Spleen (tissue), 7 donors: ENCODE measurements around the gene RSPO4.

Experiments
- POLR2A ChIP-seq, 3 donors: fragments of 450-650 bp; IDR thresholded peaks; one replicate each; pipeline ENCODE4 v1.5.1; 2017; ENCODE audit warnings: antibody characterized with exemption in 3 of 3, mild to moderate bottlenecking in 1 of 3
- POLR2AphosphoS5 ChIP-seq, 3 donors: sonication (generic); formaldehyde crosslinking; IDR thresholded peaks; one replicate each; pipeline ENCODE4 v1.5.1; 2017; ENCODE audit warnings: antibody characterized with exemption in 3 of 3
- TF ChIP-seq, protein P1 (sequence below), 11 experiments: fragments of 200-600 bp in 7 of 11; fragments of 450-650 bp in 4 of 11; sonication (generic) in 4 of 11; IDR thresholded peaks in 8 of 11; conservative IDR thresholded peaks in 3 of 11; 1 replicate in 7 of 11; 2 replicates in 4 of 11; pipeline versions ENCODE4 v1.4.0 to v1.8.0; 2016 to 2021; ENCODE audit warnings: antibody characterized with exemption in 11 of 11, inconsistent platforms in 4 of 11, mild to moderate bottlenecking in 1 of 11
- donor health status: DM: no; HTN: no; CAD: no; lungs with moderate emphysema.
- donor health status: DM: no; HTN: no; CAD: no.
- donor health status: DM: no; HTN: no; CAD: no.

DNA sequence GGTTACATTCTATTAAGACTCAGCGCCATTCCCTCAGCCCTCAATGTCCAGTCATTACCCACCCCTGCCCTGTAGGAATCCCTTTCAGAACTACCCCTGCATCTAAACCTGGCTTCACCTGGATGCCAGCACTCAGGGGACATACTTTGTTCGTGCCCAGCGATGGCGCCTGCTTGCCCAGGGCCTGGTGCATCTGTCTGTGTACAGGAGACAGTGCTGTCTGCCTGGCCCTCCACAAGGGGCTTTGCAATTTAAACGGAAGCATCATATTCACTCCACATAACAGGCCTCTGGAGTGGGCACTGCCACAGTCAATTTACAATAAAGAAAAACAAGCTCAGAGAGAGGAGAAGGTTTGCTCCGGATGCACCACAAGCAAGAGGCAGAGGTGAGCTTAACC is 4.6 kb downstream of the RSPO4 start:
- TF ChIP-seq POLR2A (IDR thresholded peaks at IDR 0.05) (no peak), POLR2AphosphoS5 (IDR thresholded peaks at IDR 0.05) (no peak)
- TF ChIP-seq, protein P1, sequence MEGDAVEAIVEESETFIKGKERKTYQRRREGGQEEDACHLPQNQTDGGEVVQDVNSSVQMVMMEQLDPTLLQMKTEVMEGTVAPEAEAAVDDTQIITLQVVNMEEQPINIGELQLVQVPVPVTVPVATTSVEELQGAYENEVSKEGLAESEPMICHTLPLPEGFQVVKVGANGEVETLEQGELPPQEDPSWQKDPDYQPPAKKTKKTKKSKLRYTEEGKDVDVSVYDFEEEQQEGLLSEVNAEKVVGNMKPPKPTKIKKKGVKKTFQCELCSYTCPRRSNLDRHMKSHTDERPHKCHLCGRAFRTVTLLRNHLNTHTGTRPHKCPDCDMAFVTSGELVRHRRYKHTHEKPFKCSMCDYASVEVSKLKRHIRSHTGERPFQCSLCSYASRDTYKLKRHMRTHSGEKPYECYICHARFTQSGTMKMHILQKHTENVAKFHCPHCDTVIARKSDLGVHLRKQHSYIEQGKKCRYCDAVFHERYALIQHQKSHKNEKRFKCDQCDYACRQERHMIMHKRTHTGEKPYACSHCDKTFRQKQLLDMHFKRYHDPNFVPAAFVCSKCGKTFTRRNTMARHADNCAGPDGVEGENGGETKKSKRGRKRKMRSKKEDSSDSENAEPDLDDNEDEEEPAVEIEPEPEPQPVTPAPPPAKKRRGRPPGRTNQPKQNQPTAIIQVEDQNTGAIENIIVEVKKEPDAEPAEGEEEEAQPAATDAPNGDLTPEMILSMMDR (IDR thresholded peaks at IDR 0.05 in 8 of 11, conservative IDR thresholded peaks at IDR 0.05 in 3 of 11), result no peak
